ENCODE data around the gene PIK3CA.

GRCh38 chr3:179276743-179277142 lies 128.6 kb downstream of the PIK3CA start:
- TF ChIP-seq CTCF (IDR thresholded peaks at IDR 0.05) = no peak
- TF ChIP-seq POLR2A (IDR thresholded peaks at IDR 0.05) = no peak

All from esophagus squamous epithelium (tissue), 4 donors.